Measurements from ENCODE around the gene LRP2BP. TPM values are rescaled to one million over a fixed set of nuclear protein-coding genes. Genes with fewer than 3 reads are reported as not detected.

Gene LRP2BP
- total RNA-seq, 1 donor from 2014 or later: 1.5 TPM

DNA sequence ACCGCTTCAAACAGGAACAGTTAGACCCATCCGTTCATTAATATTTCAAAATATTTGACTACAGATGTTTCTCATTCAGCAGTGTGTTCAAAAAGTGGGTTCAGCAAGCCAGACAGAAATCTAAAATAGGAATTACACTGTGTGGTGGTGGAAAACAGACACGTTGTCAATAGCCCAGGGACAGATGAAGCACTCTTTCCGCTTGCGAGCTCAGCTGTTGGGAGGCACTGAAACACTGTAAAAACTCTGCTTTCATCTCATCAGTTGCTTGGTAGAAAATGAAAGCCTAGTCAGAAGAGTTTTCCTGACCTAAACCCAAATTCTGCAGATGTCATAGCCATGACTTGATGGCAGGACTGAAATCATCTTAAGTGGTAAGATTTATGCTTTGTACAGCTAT, 38.5 kb downstream of the LRP2BP start:
- DNase-seq: no peak

DNA sequence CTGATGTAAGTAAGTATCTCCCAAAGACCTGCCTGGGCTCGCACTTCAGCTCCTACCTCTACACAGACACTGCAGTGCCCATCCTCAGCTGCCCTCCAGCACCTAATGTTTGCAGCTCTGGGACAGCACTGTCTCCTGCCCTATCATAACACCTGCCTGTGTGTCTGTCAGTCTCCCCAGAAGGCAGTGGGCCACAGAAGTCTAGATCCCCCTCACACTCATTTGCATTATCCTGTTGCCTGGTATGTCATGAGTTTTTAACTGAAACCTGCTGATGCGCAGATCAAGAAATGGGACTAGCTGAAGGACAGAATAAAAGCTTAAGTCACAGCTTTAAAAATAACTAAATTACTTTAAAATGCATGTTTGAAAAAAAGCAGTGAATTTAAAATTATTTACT, 43.0 kb downstream of the LRP2BP start:
- peak in 1 of 2 donors; percentile 18 for ATAC-seq
- H3K9me3 ChIP-seq: no peaks in the 10 kb centered on the region
- TF ChIP-seq, protein P1, sequence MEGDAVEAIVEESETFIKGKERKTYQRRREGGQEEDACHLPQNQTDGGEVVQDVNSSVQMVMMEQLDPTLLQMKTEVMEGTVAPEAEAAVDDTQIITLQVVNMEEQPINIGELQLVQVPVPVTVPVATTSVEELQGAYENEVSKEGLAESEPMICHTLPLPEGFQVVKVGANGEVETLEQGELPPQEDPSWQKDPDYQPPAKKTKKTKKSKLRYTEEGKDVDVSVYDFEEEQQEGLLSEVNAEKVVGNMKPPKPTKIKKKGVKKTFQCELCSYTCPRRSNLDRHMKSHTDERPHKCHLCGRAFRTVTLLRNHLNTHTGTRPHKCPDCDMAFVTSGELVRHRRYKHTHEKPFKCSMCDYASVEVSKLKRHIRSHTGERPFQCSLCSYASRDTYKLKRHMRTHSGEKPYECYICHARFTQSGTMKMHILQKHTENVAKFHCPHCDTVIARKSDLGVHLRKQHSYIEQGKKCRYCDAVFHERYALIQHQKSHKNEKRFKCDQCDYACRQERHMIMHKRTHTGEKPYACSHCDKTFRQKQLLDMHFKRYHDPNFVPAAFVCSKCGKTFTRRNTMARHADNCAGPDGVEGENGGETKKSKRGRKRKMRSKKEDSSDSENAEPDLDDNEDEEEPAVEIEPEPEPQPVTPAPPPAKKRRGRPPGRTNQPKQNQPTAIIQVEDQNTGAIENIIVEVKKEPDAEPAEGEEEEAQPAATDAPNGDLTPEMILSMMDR (IDR thresholded peaks at IDR 0.05): no peak
- no peaks in the 10 kb centered on the region for H3K27me3 ChIP-seq (ENCODE audit: low read depth)
- no peaks in the 10 kb centered on the region for H3K4me1 ChIP-seq
- peaks cover 75% of the 10 kb centered on the region for H3K36me3 ChIP-seq
- DNase-seq: no peak
- no peak overlapping the region for H3K27ac ChIP-seq
- H3K4me3 ChIP-seq: no peak overlapping the region
- intact Hi-C loops (cut with DNase I): no loop called here

More for the DNA sequence above, 38.5 kb downstream of the LRP2BP start:
- ATAC-seq: no peak
- Histone ChIP-seq H3K9me3 (no peaks in the 10 kb centered on the region), H3K27ac (no peak overlapping the region), H3K27me3 (ENCODE audit: low read depth) (no peaks in the 10 kb centered on the region), H3K4me1 (no peaks in the 10 kb centered on the region), H3K4me3 (no peak overlapping the region), H3K36me3 (peaks cover 66% of the 10 kb centered on the region)
- intact Hi-C loops (cut with DNase I): no loop called here
- TF ChIP-seq, protein P1 (IDR thresholded peaks at IDR 0.05): no peak

- H3K36me3 ChIP-seq: peaks cover 75% of the 10 kb centered on the region
- H3K27ac ChIP-seq: no peak overlapping the region
- no peaks in the 10 kb centered on the region for H3K9me3 ChIP-seq
- DNase-seq: no peak
- no peaks in the 10 kb centered on the region for H3K4me1 ChIP-seq
- no peaks in the 10 kb centered on the region for H3K27me3 ChIP-seq (ENCODE audit: low read depth)
- H3K4me3 ChIP-seq: no peak overlapping the region
- peak; percentile 9 to 19 for ATAC-seq
- TF ChIP-seq, protein P1 (IDR thresholded peaks at IDR 0.05): no peak
- intact Hi-C loops (cut with DNase I): no loop called here
Observed at GRCh38 chr4:185352202-185352601, 43.5 kb downstream of the LRP2BP start.

- H3K4me1 ChIP-seq: no peaks in the 10 kb centered on the region
- H3K9me3 ChIP-seq: no peaks in the 10 kb centered on the region
- H3K27ac ChIP-seq: no peak overlapping the region
- no peak for DNase-seq
- H3K36me3 ChIP-seq: peaks cover 75% of the 10 kb centered on the region
- H3K27me3 ChIP-seq (ENCODE audit: low read depth): no peaks in the 10 kb centered on the region
- no peak overlapping the region for H3K4me3 ChIP-seq
- TF ChIP-seq, protein P1 (IDR thresholded peaks at IDR 0.05): no peak
- peak; percentile 10 to 15 for ATAC-seq
- intact Hi-C loops (cut with DNase I): no loop called here
Observed at GRCh38 chr4:185351691-185352090, 44.0 kb downstream of the LRP2BP start.

GRCh38 chr4:185346975-185347601, 48.6 kb downstream of the LRP2BP start:
- no peak for ATAC-seq
- no peak overlapping the region for H3K27ac ChIP-seq

More at GRCh38 chr4:185346975-185347601, 48.6 kb downstream of the LRP2BP start:
- DNase-seq: no peak
- Histone ChIP-seq H3K9me3 (no peaks in the 10 kb centered on the region), H3K36me3 (peaks cover 63% of the 10 kb centered on the region), H3K4me3 (no peak overlapping the region), H3K27me3 (ENCODE audit: low read depth) (no peaks in the 10 kb centered on the region), H3K4me1 (no peaks in the 10 kb centered on the region)
- TF ChIP-seq, protein P1 (IDR thresholded peaks at IDR 0.05): no peak
- intact Hi-C loops (cut with DNase I): no loop called here
